Measurements from ENCODE around the gene ADGRF1.

DNA sequence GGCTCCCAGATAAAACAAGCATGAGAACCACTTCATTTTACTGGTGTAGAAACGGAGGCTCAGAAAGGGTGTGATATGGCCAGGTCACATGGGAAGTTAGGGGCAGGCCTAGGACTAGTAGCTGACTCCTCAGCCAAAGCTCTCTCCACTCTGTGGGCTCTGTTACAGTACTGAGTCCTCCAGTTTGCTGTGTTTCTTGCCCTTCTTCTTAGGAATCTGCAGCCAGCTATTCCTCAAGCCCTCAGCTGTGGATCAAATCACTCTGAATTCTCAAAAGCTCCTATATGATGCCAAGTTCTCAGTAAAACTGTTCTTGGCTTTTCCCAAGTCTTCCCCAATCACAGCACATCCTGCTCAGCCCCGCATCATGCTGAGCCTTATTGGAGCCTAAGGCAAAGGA, 42.5 kb upstream of the ADGRF1 start:
- TF ChIP-seq, protein P1, sequence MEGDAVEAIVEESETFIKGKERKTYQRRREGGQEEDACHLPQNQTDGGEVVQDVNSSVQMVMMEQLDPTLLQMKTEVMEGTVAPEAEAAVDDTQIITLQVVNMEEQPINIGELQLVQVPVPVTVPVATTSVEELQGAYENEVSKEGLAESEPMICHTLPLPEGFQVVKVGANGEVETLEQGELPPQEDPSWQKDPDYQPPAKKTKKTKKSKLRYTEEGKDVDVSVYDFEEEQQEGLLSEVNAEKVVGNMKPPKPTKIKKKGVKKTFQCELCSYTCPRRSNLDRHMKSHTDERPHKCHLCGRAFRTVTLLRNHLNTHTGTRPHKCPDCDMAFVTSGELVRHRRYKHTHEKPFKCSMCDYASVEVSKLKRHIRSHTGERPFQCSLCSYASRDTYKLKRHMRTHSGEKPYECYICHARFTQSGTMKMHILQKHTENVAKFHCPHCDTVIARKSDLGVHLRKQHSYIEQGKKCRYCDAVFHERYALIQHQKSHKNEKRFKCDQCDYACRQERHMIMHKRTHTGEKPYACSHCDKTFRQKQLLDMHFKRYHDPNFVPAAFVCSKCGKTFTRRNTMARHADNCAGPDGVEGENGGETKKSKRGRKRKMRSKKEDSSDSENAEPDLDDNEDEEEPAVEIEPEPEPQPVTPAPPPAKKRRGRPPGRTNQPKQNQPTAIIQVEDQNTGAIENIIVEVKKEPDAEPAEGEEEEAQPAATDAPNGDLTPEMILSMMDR (IDR thresholded peaks at IDR 0.05), result no peak
- TF ChIP-seq POLR2A (IDR thresholded peaks at IDR 0.05), result no peak

Measured in lower leg skin (tissue), 3 donors.